Left lobe of liver (tissue), 2 donors: Measurements from ENCODE around the gene CHST1. TPM values are rescaled to one million over a fixed set of nuclear protein-coding genes. Genes with fewer than 3 reads are reported as not detected.

Experiments
- ATAC-seq: fragments of 200-7000 bp; cut with Tn5 transposase; one replicate; pipeline ENCODE4 v1.9.1; 2020; ENCODE audit warnings: mild to moderate bottlenecking, moderate library complexity
- DNase-seq: peaks from one replicate; pipeline ENCODE4 v3.0.0-alpha.2; 2020; ENCODE audit warnings: low spot score
- total RNA-seq: library from RNA; stranded (reverse); gene quantifications from one replicate; pipeline ENCODE4 v1.2.1, GENCODE V29; 2021
- donor health status: DM: no; HTN: no; CAD: no; lungs with moderate emphysema.
- donor health status: DM: no; HTN: yes; CAD: no.

CHST1 gene
- total RNA-seq, 1 donor from 2014 or later: 2.3 TPM

- ATAC-seq: no peak
Measured at GRCh38 chr11:45675646-45676045, 10.2 kb upstream of the CHST1 start.

DNA sequence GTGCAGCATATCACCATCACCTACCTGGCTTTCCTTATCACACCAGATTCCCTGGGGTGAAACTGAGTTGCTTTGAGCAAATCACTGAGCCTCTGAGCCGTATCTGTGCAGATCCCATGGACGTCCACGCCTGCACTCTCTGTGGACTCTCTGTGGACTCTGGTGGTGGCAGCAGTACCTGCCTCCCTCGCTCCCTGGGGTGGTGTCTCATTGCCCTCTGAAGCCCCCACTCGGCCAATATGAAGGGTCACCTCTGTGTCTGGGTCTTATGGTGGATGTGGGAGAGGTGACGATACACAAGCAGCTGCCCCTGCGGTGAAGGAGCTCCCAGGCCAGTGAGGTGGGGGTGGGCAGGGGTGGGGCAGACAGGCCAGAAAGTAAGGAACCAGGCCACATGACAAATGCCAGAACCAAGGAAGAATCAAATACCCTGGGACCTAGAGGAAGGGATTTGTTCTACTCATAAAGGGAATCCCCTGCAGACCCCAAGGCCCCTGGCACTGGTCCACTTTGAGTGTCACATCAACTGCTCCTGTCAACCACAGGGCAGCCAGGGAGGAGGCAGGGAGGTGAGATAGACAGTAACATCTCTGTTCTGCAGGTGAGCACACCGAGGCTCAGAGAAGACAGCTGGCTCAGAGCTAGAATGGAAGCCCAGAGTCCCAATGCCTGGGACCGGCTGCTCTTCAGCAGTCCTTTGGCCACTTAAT, 9.2 kb upstream of the CHST1 start:
- DNase-seq (no peak), ATAC-seq (no peak)

More at GRCh38 chr11:45675646-45676045, 10.2 kb upstream of the CHST1 start:
- no peak for DNase-seq

GRCh38 chr11:45673441-45673840, 8.0 kb upstream of the CHST1 start:
- DNase-seq: no peak

GRCh38 chr11:45672593-45672992, 7.2 kb upstream of the CHST1 start:
- ATAC-seq: no peak
- no peak for DNase-seq

More at GRCh38 chr11:45673441-45673840, 8.0 kb upstream of the CHST1 start:
- no peak for ATAC-seq

- DNase-seq: no peak
- ATAC-seq: no peak
Measured at GRCh38 chr11:45671246-45672171, 6.1 kb upstream of the CHST1 start.

DNA sequence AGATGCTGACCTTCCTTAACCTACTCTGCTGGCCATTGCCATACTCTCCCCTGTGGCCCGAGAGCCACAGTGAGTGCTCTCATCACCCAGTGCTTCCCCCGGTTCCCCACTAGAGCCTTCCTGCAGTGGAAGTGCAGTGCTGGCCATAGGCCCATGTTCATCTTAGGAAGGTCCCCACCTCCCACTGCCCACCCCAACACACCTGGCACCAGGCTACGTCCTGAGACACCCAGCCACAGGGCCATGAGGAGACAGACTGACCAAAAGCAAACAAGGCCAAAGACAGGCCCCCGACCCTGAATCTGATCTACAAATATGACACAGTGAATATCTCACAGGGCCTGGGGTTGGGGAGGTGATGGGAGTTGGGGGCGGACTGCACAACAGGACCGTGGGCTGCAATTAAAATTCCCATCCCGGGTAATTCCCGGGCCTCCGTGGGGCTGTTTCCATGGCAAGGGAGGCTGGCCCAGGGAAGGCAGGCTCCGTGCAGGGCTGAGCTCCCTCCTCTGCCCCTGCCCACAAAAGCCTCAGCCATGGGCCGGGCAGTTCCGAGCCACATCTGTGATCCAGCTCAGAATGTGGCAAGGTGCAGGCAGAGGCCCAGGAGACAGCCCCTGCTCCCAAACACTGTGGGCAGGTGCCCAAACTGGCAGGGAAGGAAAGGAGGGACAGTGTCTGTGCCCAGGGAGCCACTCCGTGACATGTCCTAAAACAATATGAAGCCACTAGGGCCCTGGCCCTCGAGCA, 5.1 kb upstream of the CHST1 start:
- no peak for DNase-seq
- no peak for ATAC-seq

DNA sequence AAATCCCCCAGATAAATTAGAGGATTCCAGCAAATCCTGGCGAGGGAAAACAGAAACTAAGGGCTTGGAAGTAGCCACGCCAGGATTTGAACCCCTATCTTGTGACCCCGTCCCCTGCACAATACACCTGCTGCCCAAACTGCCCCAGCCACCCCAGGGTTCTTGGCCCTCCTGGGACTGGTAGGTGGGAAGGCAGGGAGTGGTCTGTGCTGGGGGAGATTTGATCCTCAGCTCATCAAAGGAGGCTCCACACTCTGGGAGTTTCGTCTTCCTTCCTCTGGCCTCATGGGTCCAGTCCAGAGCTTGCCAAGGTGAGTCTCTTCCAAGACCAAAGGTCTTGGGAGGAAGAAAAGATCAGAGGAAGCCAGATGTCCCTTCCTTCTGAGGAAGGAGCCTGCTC, 4.5 kb upstream of the CHST1 start:
- no peak for ATAC-seq
- DNase-seq: no peak

- DNase-seq (no peak), ATAC-seq (no peak)
Measured at GRCh38 chr11:45669146-45669545, 3.7 kb upstream of the CHST1 start.

DNA sequence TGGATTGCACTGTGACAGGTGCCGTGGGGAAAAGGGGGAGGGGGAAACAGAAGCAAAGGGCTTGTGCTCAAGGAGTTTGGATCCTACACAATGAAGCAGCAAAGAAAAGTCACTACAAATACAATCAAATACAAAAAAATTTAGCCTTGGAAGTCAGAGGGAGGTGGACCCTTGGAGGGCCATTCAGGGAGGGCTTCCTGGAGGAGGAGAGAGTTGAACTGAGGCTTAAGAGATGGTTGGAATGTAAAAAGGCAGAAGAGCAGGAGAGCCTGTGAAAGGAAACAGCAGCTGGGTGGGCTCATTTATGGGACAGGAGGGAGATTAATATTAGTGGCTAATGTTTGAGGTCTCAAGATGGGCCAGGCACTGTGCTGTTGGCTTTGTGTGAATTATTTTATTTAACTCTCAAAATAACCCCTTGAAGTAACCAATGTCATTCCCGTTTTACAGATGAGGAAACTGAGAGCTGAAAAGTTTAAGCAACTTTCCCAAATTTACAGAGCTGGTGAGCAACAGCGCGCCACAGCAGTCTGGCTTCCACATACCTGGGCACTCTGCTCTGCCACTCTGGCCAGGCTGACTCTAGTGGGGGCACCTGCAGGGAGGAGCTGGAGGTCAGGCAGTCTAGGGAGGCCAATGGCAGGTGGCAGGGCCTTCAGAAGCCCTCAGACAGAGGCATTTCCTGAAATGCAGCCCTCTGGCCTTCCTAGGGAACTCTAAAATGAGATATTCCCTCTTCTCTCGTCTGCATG, 2.7 kb upstream of the CHST1 start:
- ATAC-seq (no peak), DNase-seq (no peak)

DNA sequence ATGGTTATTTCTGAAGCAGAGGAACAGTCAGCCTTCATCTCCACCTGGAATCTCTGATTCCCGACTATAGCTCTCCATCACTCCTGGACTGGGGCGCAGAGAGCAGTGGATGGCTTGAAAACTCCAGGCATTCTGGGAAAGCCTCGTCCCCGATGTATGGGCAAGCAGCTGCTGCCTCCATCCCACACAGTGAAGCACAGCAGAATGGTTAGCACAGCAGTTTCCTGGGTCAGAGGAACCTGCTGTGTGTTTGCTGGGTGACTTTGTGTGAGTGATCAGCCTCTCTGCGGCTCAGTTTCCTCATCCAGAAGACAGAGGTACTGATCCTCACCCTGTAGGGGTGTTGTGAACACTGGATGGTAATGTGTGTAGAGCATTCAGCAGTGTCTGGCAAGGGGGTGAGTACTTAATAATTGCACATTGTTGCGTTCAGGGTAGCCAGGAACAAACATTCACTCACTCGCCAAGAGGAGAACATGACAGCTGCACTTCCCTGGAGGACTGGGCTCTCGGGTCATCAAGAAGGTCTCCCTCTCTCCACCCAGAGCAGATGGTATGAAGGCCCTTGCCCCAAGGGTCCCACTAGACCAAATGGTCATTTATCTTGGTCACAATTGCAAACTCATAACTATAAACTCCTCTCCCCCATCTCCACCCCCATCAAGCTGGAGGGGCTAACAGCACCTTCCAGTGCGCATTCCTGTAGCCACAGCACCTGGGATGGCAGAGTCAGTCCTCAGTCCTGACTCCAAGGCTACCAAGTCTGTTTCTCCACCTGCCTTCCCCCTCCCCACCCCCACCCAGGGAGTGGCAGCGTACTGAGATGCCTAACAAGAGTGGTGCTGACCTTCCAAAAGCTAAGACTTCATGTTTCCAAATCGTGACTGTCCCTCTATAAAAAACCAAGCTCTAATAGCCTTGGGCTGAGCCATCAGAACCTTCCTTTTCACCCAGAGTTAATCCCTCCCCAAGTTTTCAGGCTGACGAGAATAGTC, 1.5 kb upstream of the CHST1 start:
- DNase-seq (no peak), ATAC-seq (no peak)

DNA sequence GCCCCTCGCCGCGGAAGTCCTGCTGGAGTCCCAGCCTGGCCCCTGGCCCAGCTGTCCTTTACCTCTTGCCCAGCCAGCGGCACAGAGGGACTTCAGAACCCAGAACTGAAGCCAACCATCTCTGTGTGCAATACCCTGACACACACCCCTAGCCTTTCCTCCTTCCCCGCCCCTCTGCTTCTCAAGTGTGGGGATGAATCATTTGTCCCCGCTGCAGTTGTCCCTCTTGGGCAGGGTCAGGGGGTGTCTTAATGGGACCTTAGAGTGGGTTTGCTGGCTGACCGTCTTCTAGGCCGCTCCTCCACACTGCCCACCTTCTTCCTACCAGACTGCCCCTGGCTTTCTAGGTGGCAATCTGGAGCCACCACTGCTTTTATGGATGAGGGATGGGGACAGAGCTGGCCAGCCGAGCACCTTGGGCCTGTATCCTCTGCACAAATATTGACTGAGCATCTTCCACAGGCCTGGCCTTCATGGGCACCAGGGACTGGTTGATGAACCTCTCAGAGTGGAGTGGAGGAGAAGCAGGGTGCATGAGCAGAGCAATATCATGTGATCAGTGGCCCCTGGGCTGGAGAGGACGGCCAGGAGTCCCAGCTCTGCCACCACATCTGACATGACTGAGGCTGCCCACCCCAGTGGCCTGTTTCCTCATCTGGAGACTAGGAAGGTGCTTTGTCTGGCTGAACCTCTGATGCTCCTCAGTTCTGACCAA, 668 bp upstream of the CHST1 start:
- DNase-seq (no peak), ATAC-seq (peak; percentile 50)

DNA sequence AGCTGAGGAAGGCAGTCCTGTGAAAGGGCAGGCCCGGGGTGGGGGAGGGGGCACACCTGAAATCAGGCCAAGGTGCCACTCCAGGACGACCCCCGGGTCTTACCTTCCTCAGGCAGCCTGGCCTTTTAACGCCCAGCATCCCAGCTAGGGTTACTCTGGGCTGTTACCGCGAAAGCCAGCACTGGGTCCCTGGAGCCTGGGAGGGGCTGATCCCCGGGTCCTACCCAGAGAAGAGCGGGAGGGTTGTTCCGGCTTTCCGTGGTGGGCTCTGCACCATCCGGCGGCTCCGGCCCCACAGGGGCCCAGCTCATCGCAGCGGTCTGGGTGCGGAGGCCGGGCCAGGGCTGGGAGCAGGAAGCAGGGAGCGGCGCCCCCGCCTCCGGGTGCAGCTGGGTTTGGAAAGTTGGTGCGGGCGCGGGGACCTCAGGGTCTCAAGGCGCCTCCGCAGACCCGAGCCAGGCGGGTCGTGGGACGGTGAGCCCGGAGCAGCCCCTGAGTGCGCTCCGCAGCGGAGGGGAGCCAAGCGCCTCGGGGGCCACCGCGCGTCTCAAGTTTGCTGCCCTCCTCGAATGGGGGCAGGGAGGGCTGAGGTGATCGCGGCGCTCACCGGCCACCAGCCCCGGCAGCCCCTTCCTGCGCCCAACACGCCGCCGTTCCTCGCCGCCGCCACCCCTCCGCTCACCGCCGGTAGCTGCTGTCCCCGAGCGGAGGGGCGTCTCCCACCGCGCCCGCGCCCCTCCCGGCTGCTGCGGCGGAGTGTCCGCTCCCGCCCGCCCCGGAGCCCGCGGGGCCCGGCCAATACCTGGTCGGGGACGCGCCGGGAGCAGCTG, 831 bp downstream of the CHST1 start:
- no peak for DNase-seq
- peak; percentile 3 for ATAC-seq

DNA sequence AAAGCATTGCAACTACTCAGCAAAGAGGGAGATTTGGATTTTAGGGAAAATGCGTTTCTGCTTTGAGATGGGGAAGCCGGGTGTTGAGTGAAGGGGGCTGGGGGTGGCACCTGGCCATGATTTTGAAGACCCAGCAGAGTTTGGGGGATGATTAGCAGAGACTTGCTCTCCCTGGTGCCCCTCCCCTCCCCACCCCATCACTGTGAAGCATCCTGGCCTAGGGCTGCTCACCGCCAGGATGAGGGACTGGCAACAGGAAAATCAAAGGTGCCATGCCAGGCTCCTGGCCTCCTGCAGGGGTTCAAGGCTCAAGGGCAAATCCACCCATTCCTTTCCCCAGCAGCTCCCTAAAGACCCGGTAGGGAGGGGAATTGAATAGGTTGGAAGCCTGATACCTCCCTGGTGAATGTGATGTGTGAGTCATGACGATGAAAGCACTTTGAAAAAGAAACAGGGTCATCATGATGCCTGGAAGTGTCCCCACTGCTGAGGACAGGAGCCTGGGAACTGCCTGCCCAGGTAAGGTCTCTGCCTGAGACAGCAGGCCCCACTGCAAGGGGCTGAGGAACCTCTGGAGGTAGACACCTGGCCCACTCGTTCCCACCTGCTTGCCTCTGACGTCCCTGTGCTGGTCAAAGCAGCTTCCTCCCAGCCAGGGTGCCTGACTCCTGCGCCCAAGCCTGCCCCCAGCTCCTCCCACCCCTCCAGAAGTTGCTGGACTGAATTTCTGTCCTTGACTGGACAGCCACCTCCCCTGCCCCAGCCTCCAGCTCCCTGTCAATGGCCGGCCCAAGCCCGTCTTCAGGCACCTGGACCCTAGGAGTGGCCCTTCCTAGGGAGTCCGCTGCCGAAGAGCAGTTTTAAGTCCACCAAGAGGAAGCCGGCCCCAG, 1.7 kb downstream of the CHST1 start:
- no peak for ATAC-seq
- no peak for DNase-seq

GRCh38 chr11:45662665-45663485, 2.5 kb downstream of the CHST1 start:
- ATAC-seq (no peak), DNase-seq (no peak)

DNA sequence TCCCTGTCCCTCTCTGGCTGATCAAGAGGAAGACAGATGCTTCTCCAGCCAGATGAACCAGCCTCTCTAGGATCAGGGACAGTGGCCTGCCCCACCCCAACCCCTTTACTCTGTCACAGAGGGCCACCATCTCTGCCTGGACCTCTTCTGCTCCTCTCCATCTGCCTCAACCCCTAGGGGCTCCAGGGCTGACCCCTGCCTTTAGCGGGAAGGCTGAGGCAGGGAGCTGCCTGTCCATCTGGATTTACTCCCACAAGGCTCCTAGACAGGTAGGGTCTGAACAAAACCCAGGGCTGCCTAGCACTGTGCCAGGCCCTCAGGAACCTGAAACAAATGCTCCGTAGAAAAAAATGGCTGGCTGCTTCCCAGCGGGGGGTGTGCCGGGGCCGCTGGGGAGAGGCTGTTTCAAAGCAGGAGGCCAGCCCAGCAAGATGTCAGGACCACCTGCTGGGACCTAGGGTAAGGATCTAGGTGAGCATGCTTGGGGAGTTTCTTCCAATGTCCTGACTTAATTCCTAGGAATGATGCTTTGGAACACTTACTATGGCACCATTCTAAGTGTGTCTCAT, 3.2 kb downstream of the CHST1 start:
- DNase-seq (no peak), ATAC-seq (no peak)
